Suppressor macrophage (primary cell): Measurements from ENCODE around the gene IMPG2.

Experiments
- DNase-seq, 4 experiments: peaks; one replicate each; pipeline ENCODE4 v3.0.0-alpha.2; 2020 to 2022

IMPG2 gene

GRCh38 chr3:101183151-101183550, 137.2 kb downstream of the IMPG2 start:
- DNase-seq: no peak

GRCh38 chr3:101182734-101183133, 137.6 kb downstream of the IMPG2 start:
- no peak for DNase-seq

DNA sequence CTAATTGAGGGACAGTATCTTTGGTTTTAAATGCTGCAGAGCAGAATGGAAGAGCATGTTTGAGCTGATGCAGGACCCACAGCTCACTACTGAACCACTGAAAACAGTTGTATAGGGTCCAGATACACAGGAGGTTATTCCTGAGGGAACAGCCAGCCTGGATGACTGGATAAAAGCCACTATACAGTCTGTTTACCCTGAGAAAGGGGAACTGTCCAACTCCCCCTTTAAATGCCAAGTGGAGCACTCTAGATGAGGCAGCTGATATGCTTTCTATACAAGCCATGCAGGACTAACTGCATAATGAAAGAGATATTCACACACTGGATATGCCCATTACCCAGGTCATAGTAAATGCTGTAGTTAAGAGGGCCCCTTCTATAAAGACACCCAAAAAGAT, 138.6 kb downstream of the IMPG2 start:
- no peak for DNase-seq

DNA sequence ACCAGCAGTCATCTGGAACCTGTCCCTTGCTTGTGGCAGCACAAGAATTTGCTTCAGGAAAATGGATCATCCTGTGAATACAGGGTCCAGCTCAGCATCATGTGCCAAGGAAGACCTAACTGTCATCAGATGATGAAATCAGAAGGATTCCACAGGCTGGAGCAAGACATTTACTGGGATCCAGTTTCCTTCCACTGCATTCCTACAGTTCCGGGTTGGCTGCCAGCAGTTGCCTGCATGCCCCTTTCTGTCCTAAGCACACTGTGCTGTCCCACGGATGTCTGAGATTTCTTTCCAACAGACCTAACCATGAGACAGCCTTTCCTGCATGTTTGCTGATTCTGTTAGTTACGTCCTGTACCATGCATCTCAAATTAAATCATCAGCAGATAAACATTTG, 140.7 kb downstream of the IMPG2 start:
- DNase-seq: no peak

GRCh38 chr3:101177577-101177976, 142.8 kb downstream of the IMPG2 start:
- no peak for DNase-seq
